SK-N-SH treated with all-trans-retinoic acid at 6 μM for 48 hours (cell line): Measurements from ENCODE around the gene RBMS3.

ENCODE experiments used
- ATAC-seq: fragments of 200-7000 bp; cut with Tn5 transposase; 3 replicates; pipeline ENCODE4 v1.9.1; 2020; ENCODE audit warnings: mild to moderate bottlenecking, moderate library complexity
- ARNTL ChIP-seq: fragments of 450-650 bp; formaldehyde crosslinking; IDR thresholded peaks from 2 replicates; pipeline ENCODE4 v1.5.0; 2020; ENCODE audit warnings: low read depth, mild to moderate bottlenecking, moderate library complexity, borderline replicate concordance
- BACH2 ChIP-seq: fragments of 250-450 bp; sonication (Bioruptor Pico); IDR thresholded peaks from 2 replicates; pipeline ENCODE4 v1.9.0; 2021; ENCODE audit warnings: mild to moderate bottlenecking, borderline replicate concordance
- CREB5 ChIP-seq: fragments of 250-450 bp; sonication (Bioruptor Pico); IDR thresholded peaks from 2 replicates; pipeline ENCODE4 v1.5.1; 2020; ENCODE audit warnings: low read depth, mild to moderate bottlenecking, moderate library complexity
- CSDC2 ChIP-seq: fragments of 250-450 bp; sonication (Bioruptor Pico); IDR thresholded peaks from 2 replicates; pipeline ENCODE4 v1.5.0; 2020; ENCODE audit warnings: mild to moderate bottlenecking, moderate library complexity
- CSRNP3 ChIP-seq: fragments of 250-450 bp; sonication (Bioruptor Pico); IDR thresholded peaks from 2 replicates; pipeline ENCODE4 v1.5.1; 2021; ENCODE audit warnings: mild to moderate bottlenecking, moderate library complexity
- ESRRG ChIP-seq: fragments of 250-450 bp; sonication (Bioruptor Pico); IDR thresholded peaks from 2 replicates; pipeline ENCODE4 v1.6.1; 2021; ENCODE audit warnings: mild to moderate bottlenecking
- ISL1 ChIP-seq: fragments of 250-450 bp; sonication (Bioruptor Pico); IDR thresholded peaks from 2 replicates; pipeline ENCODE4 v2.1.2; 2022; ENCODE audit warnings: mild to moderate bottlenecking, moderate library complexity
- OSR1 ChIP-seq: fragments of 250-450 bp; sonication (Bioruptor Pico); IDR thresholded peaks from 2 replicates; pipeline ENCODE4 v1.8.0; 2022; ENCODE audit warnings: moderate library complexity, mild to moderate bottlenecking, inconsistent platforms
- POU6F1 ChIP-seq: fragments of 250-450 bp; sonication (Bioruptor Pico); IDR thresholded peaks from 2 replicates; pipeline ENCODE4 v1.8.0; 2021; ENCODE audit warnings: low read depth, mild to moderate bottlenecking, moderate library complexity, borderline replicate concordance
- PPARA ChIP-seq: fragments of 250-450 bp; sonication (Bioruptor Pico); IDR thresholded peaks from 2 replicates; pipeline ENCODE4 v1.5.0; 2020; ENCODE audit warnings: mild to moderate bottlenecking, borderline replicate concordance
- SNAI2 ChIP-seq: fragments of 250-450 bp; sonication (Bioruptor Pico); IDR thresholded peaks from 2 replicates; pipeline ENCODE4 v1.5.0; 2020; ENCODE audit warnings: mild to moderate bottlenecking, moderate library complexity
- TCF4 ChIP-seq: fragments of 250-450 bp; sonication (Bioruptor Pico); IDR thresholded peaks from 2 replicates; pipeline ENCODE4 v1.8.0; 2021; ENCODE audit warnings: mild to moderate bottlenecking, moderate library complexity, borderline replicate concordance
- TOX ChIP-seq: fragments of 250-450 bp; sonication (Bioruptor Pico); IDR thresholded peaks from 2 replicates; pipeline ENCODE4 v1.8.0; 2021; ENCODE audit warnings: mild to moderate bottlenecking, moderate library complexity, borderline replicate concordance
- TSHZ2 ChIP-seq: fragments of 250-450 bp; sonication (Bioruptor Pico); IDR thresholded peaks from 2 replicates; pipeline ENCODE4 v1.5.0; 2020; ENCODE audit warnings: mild to moderate bottlenecking, moderate library complexity
- ZC3H10 ChIP-seq: fragments of 250-450 bp; sonication (Bioruptor Pico); IDR thresholded peaks from 2 replicates; pipeline ENCODE4 v1.5.1; 2021; ENCODE audit warnings: mild to moderate bottlenecking, moderate library complexity
- ZFP3 ChIP-seq: fragments of 250-450 bp; sonication (Bioruptor Pico); IDR thresholded peaks from 2 replicates; pipeline ENCODE4 v1.5.0; 2020; ENCODE audit warnings: mild to moderate bottlenecking, moderate library complexity
- ZFP30 ChIP-seq: fragments of 450-650 bp; formaldehyde crosslinking; IDR thresholded peaks from 2 replicates; pipeline ENCODE4 v1.5.0; 2022; ENCODE audit warnings: mild to moderate bottlenecking, moderate library complexity
- ZNF565 ChIP-seq: fragments of 450-650 bp; formaldehyde crosslinking; conservative IDR thresholded peaks from 2 replicates; pipeline ENCODE4 v1.5.0; 2020; ENCODE audit warnings: low read depth, mild to moderate bottlenecking, moderate library complexity
- ZNF70 ChIP-seq: fragments of 450-650 bp; formaldehyde crosslinking; IDR thresholded peaks from 2 replicates; pipeline ENCODE4 v1.5.0; 2020; ENCODE audit warnings: mild to moderate bottlenecking, moderate library complexity
- ZNF8 ChIP-seq: fragments of 450-650 bp; formaldehyde crosslinking; IDR thresholded peaks from 2 replicates; pipeline ENCODE4 v1.5.0; 2020; ENCODE audit warnings: mild to moderate bottlenecking, moderate library complexity

Gene RBMS3

GRCh38 chr3:29587340-29587739 is 306.5 kb downstream of the RBMS3 start:
- ATAC-seq = no peak
- TF ChIP-seq ZNF8 (CRISPR knock-in tag) (no peak), ZFP3 (CRISPR knock-in tag) (no peak), ZNF70 (CRISPR knock-in tag) (no peak), ZFP30 (CRISPR knock-in tag) (no peak), ARNTL (CRISPR knock-in tag) (no peak)

- no peak for TF ChIP-seq CSDC2 (CRISPR knock-in tag)
- no peak for TF ChIP-seq SNAI2
- TF ChIP-seq TSHZ2 (CRISPR knock-in tag) = no peak
- TF ChIP-seq ZFP30 (CRISPR knock-in tag) = no peak
- TF ChIP-seq ARNTL (CRISPR knock-in tag) = no peak
- no peak for TF ChIP-seq ESRRG (CRISPR knock-in tag)
- TF ChIP-seq PPARA (CRISPR knock-in tag) = no peak
- no peak for TF ChIP-seq TOX
- TF ChIP-seq ZNF565 (CRISPR knock-in tag) = no peak
- no peak for TF ChIP-seq ISL1 (CRISPR knock-in tag)
- no peak for TF ChIP-seq CREB5 (CRISPR knock-in tag)
- no peak for ATAC-seq
Measured at GRCh38 chr3:29590012-29590411, 309.1 kb downstream of the RBMS3 start.

GRCh38 chr3:29590461-29590860 is 309.6 kb downstream of the RBMS3 start:
- TF ChIP-seq CSRNP3 (CRISPR knock-in tag) (no peak), TCF4 (CRISPR knock-in tag) (no peak), BACH2 (CRISPR knock-in tag) (no peak)
- ATAC-seq = no peak

- TF ChIP-seq ZFP3 (CRISPR knock-in tag) = no peak
- no peak for TF ChIP-seq POU6F1 (CRISPR knock-in tag)
- TF ChIP-seq ZNF8 (CRISPR knock-in tag) = no peak
- TF ChIP-seq OSR1 (CRISPR knock-in tag) = no peak
- TF ChIP-seq ISL1 (CRISPR knock-in tag) = no peak
- no peak for TF ChIP-seq CSRNP3 (CRISPR knock-in tag)
- no peak for TF ChIP-seq CSDC2 (CRISPR knock-in tag)
- TF ChIP-seq TCF4 (CRISPR knock-in tag) = no peak
- TF ChIP-seq ZC3H10 (CRISPR knock-in tag) = no peak
- TF ChIP-seq ZNF70 (CRISPR knock-in tag) = no peak
- no peak for TF ChIP-seq TSHZ2 (CRISPR knock-in tag)
- TF ChIP-seq SNAI2 = no peak
- no peak for TF ChIP-seq ARNTL (CRISPR knock-in tag)
- no peak for TF ChIP-seq BACH2 (CRISPR knock-in tag)
- ATAC-seq = no peak
Measured at GRCh38 chr3:29591579-29591978, 310.7 kb downstream of the RBMS3 start.
